GM12878 (cell line): ENCODE data around the gene NCKAP5. TPM values are rescaled to one million over a fixed set of nuclear protein-coding genes. Genes with fewer than 3 reads are reported as not detected.

Experiments used
- ATAC-seq: fragments of 200-7000 bp; cut with Tn5 transposase; 3 replicates; pipeline ENCODE4 v1.9.1; 2020; ENCODE audit warnings: mild to moderate bottlenecking, moderate library complexity
- BruUV-seq: library from RNA; stranded (reverse); fragments of 400-500 nt; replicated peaks from 2 replicates; lab custom pipeline; 2021; lab: Mats Ljungman, UMichigan
- CTCF ChIA-PET: fragments of 300-600 bp; sonication (Branson Sonifier 250); formaldehyde crosslinking; extraction: SDS; loops from one replicate; lab custom pipeline; 2021; ENCODE audit warnings: inconsistent platforms; lab: Yijun Ruan, JAX
- POLR2A ChIA-PET: fragments of 350-600 bp; formaldehyde crosslinking; extraction: SDS; loops from one replicate; lab custom pipeline; 2021; ENCODE audit warnings: inconsistent platforms; lab: Charles Lee
- RAD21 ChIA-PET: fragments of 300-600 bp; sonication (Branson Sonifier 250); formaldehyde crosslinking; loops from one replicate; lab custom pipeline; 2023; ENCODE audit warnings: antibody characterized with exemption; ENCODE audit not compliant: unreplicated experiment; lab: Charles Lee
- SMC1A ChIA-PET: fragments of 300-600 bp; sonication (Branson Sonifier 250); formaldehyde crosslinking; loops from one replicate; lab custom pipeline; 2023; ENCODE audit not compliant: unreplicated experiment, uncharacterized antibody; lab: Charles Lee
- DNase-seq: peaks from one replicate; pipeline ENCODE4 v3.0.0-alpha.2; 2011; ENCODE audit warnings: low read depth, low spot score
- FAIRE-seq: peaks from 3 replicates; lab custom pipeline; 2011; peaks lifted over from hg19 to GRCh38; lab: Jason Lieb, UNC
- H2AFZ ChIP-seq: 2 replicates; pipeline ENCODE4 v1.6.0; 2011; ENCODE audit warnings: low read depth, low read length, control low read depth; ENCODE audit not compliant: control insufficient read depth
- H3K27ac ChIP-seq: 2 replicates; pipeline ENCODE4 v1.5.1; 2011; ENCODE audit warnings: control low read depth; ENCODE audit not compliant: control insufficient read depth, insufficient read depth
- H3K27me3 ChIP-seq, 2 experiments: replicated peaks in 1 of 2; 2 replicates each; pipeline versions ENCODE4 v1.6.0 to v1.6.1; 2011; ENCODE audit warnings: low read length in 1 of 2; ENCODE audit not compliant: control insufficient read depth in 2 of 2, insufficient read depth in 2 of 2
- H3K36me3 ChIP-seq, 2 experiments: 2 replicates each; pipeline ENCODE4 v1.5.1; 2011; ENCODE audit warnings: low read length in 1 of 2; ENCODE audit not compliant: control insufficient read depth in 2 of 2, insufficient read depth in 2 of 2
- H3K4me1 ChIP-seq: 2 replicates; pipeline ENCODE4 v1.6.1; 2011; ENCODE audit warnings: mild to moderate bottlenecking, low read length, moderate library complexity, mixed read lengths; ENCODE audit not compliant: control insufficient read depth, insufficient read depth
- H3K4me2 ChIP-seq: 2 replicates; pipeline ENCODE4 v1.6.0; 2011; ENCODE audit warnings: control low read depth; ENCODE audit not compliant: control insufficient read depth, insufficient read depth
- H3K4me3 ChIP-seq: fragments of 200-600 bp; sonication (generic); 2 replicates; pipeline ENCODE4 v1.5.1; 2016
- H3K79me2 ChIP-seq: 2 replicates; pipeline ENCODE4 v1.6.0; 2011; ENCODE audit warnings: low read length; ENCODE audit not compliant: control insufficient read depth, insufficient read depth
- H3K9ac ChIP-seq: 2 replicates; pipeline ENCODE4 v1.8.0; 2011; ENCODE audit warnings: low read length, control low read depth, mixed read lengths; ENCODE audit not compliant: control insufficient read depth, insufficient read depth
- H3K9me3 ChIP-seq: replicated peaks from 3 replicates; pipeline ENCODE4 v1.5.1; 2011; ENCODE audit warnings: mild to moderate bottlenecking, low read length; ENCODE audit not compliant: control insufficient read depth, insufficient read depth
- H4K20me1 ChIP-seq: 2 replicates; pipeline ENCODE4 v1.6.0; 2011; ENCODE audit not compliant: control insufficient read depth, insufficient read depth
- ATF7 ChIP-seq: fragments of 450-650 bp; IDR thresholded peaks from 2 replicates; pipeline ENCODE4 v1.6.1; 2016; ENCODE audit warnings: low read depth, mild to moderate bottlenecking
- BCL3 ChIP-seq: IDR thresholded peaks from 2 replicates; pipeline ENCODE4 v1.6.1; 2011; ENCODE audit warnings: borderline replicate concordance, low read depth, mild to moderate bottlenecking, moderate library complexity, low read length; ENCODE audit not compliant: insufficient read depth, poor library complexity, severe bottlenecking
- EED ChIP-seq: sonication (generic); IDR thresholded peaks from 2 replicates; pipeline ENCODE4 v1.6.1; 2016; ENCODE audit warnings: antibody characterized with exemption, low read depth
- FOXK2 ChIP-seq: fragments of 450-650 bp; IDR thresholded peaks from 2 replicates; pipeline ENCODE4 v1.6.1; 2017; ENCODE audit warnings: mild to moderate bottlenecking, moderate library complexity
- HDGF ChIP-seq: fragments of 450-650 bp; IDR thresholded peaks from 2 replicates; pipeline ENCODE4 v1.6.1; 2016; ENCODE audit warnings: antibody characterized with exemption
- KAT2A ChIP-seq: conservative IDR thresholded peaks from 2 replicates; pipeline ENCODE4 v1.6.1; 2011; ENCODE audit warnings: low read depth, low read length; ENCODE audit not compliant: control insufficient read depth
- MLLT1 ChIP-seq: fragments of 450-650 bp; IDR thresholded peaks from 2 replicates; pipeline ENCODE4 v1.6.1; 2016; ENCODE audit warnings: mild to moderate bottlenecking
- PAX5 ChIP-seq: IDR thresholded peaks from 2 replicates; pipeline ENCODE4 v1.6.1; 2011; ENCODE audit warnings: low read depth, low read length, borderline replicate concordance
- RB1 ChIP-seq: fragments of 450-650 bp; formaldehyde crosslinking; IDR thresholded peaks from 2 replicates; pipeline ENCODE4 v1.6.1; 2017; ENCODE audit warnings: mild to moderate bottlenecking, borderline replicate concordance
- SUZ12 ChIP-seq: fragments of 200-600 bp; sonication (generic); IDR thresholded peaks from one replicate; pipeline ENCODE4 v1.6.1; 2018; ENCODE audit warnings: antibody characterized with exemption, mild to moderate bottlenecking; ENCODE audit not compliant: unreplicated experiment
- USF2 ChIP-seq: IDR thresholded peaks from 2 replicates; pipeline ENCODE4 v1.6.1; 2011; ENCODE audit warnings: low read depth, low read length, improper control_type of control experiment, borderline replicate concordance
- ZBED1 ChIP-seq: IDR thresholded peaks from 2 replicates; pipeline ENCODE4 v1.6.1; 2016; ENCODE audit warnings: borderline replicate concordance
- ZBTB4 ChIP-seq: fragments of 450-650 bp; formaldehyde crosslinking; IDR thresholded peaks from 2 replicates; pipeline ENCODE4 v1.4.0; 2022; ENCODE audit warnings: mild to moderate bottlenecking, moderate library complexity
- WGBS: methylation state at CpG from one replicate; pipeline ENCODE4 v1.1.6; 2016; ENCODE audit warnings: low lambda C conversion rate; ENCODE audit not compliant: insufficient replicate concordance, insufficient coverage; ENCODE audit errors: missing lambda C conversion rate; 5-methylcytosine and 5-hydroxymethylcytosine counted together
- in situ Hi-C: fragments of 300-500 bp; cut with MboI; formaldehyde crosslinking; loops from 9 replicates; pipeline ENCODE4 v1.14.3; 2018; ENCODE audit warnings: mixed read lengths
- intact Hi-C: fragments of 100-400 bp; cut with micrococcal nuclease; formaldehyde crosslinking; loops from one replicate; pipeline ENCODE4 v1.14.2; 2022; ENCODE audit not compliant: unreplicated experiment
- polyA plus RNA-seq, 11 experiments: library from polyadenylated mRNA; depleted of rRNA in 4 of 11; unstranded in 6 of 11; stranded (reverse) in 5 of 11; fragments of >200 nt; fragmentation: Nextera tagmentation in 4 of 11; fragmentation: Illumina TruSeq in 1 of 11; extraction: Ambion mirVana in 4 of 11; extraction: Trizol in 1 of 11; gene quantifications; 1 replicate in 1 of 11; 2 replicates in 10 of 11; pipeline versions ENCODE4 v1.2.1 to v1.2.3, GENCODE V29; 2011 to 2016; ENCODE audit warnings: inconsistent platforms in 2 of 11, missing spikeins in 2 of 11, low read depth in 1 of 11
- total RNA-seq, 4 experiments: library from RNA; depleted of rRNA in 3 of 4; stranded (reverse); fragments of >200 nt in 3 of 4; fragmentation: Illumina TruSeq in 1 of 4; extraction: Trizol in 1 of 4; gene quantifications; 2 replicates each; pipeline versions ENCODE4 v1.2.1 to v1.2.3, GENCODE V29; 2013 to 2021

The NCKAP5 gene
- total and polyA plus RNA-seq, 10 of the 15 experiments (the other 5 are each of a cell fraction or from before 2014, with no cell fraction given): 0.06 to 0.44 (median 0.16) TPM

GRCh38 chr2:133082034-133082433 lies 486.2 kb downstream of the NCKAP5 start:
- Histone ChIP-seq H3K36me3 (no peaks in the 10 kb centered on the region), H3K9ac (no peak overlapping the region), H3K27ac (no peak overlapping the region), H3K9me3 (no peaks in the 10 kb centered on the region), H3K79me2 (no peaks in the 10 kb centered on the region), H3K4me3 (no peak overlapping the region), H4K20me1 (no peaks in the 10 kb centered on the region), H3K27me3 (no peaks in the 10 kb centered on the region; a peak in 1 of 4 replicates), H3K4me1 (no peaks in the 10 kb centered on the region), H2AFZ (no peak overlapping the region), H3K4me2 (no peak overlapping the region)
- no peak for TF ChIP-seq RB1
- TF ChIP-seq HDGF: no peak
- no peak for TF ChIP-seq SUZ12
- TF ChIP-seq EED: no peak
- no peak for TF ChIP-seq ZBTB4 (CRISPR knock-in tag)
- TF ChIP-seq PAX5: no peak
- no peak for TF ChIP-seq MLLT1
- no peak for TF ChIP-seq KAT2A
- TF ChIP-seq ZBED1: no peak
- TF ChIP-seq USF2: no peak
- no peak for TF ChIP-seq FOXK2
- no peak for TF ChIP-seq BCL3
- TF ChIP-seq ATF7: no peak
- in situ Hi-C loops (no loop called here), intact Hi-C loops (no loop called here)
- CTCF ChIA-PET: no interaction called here
- RAD21 ChIA-PET: no interaction called here
- FAIRE-seq (no peak), DNase-seq (no peak), ATAC-seq (no peak)
- 5% methylated on average over 1 of the region's 1 CpG for WGBS
- no TSS peak for BruUV-seq
- SMC1A ChIA-PET: interaction anchor here (0.9 to 1.1 kb wide), 2 partner anchors 182 to 369 kb away, joined by 3 read pairs; no protein-coding TSS in a partner anchor
- POLR2A ChIA-PET: no interaction called here
